Vagina (tissue), 2 donors: ENCODE results near the gene HCFC1. TPM values are rescaled to one million over a fixed set of nuclear protein-coding genes. Genes with fewer than 3 reads are reported as not detected.
A peak's percentile ranks its signal among the peaks of the same experiment; 100 is the strongest.

Experiments
- DNase-seq, 2 donors: peaks; one replicate each; pipeline ENCODE4 v3.0.0-alpha.2; 2017; ENCODE audit errors: extremely low spot score in 2 of 2
- H3K27ac ChIP-seq: fragments of 200-600 bp; sonication (generic); one replicate; pipeline ENCODE4 v1.5.1; 2019
- H3K27me3 ChIP-seq: fragments of 200-600 bp; sonication (generic); one replicate; pipeline ENCODE4 v1.5.1; 2019
- H3K36me3 ChIP-seq, 2 donors: fragments of 200-600 bp; sonication (generic); one replicate each; pipeline ENCODE4 v1.5.1; 2017 to 2019
- H3K4me1 ChIP-seq: fragments of 200-600 bp; sonication (generic); one replicate; pipeline ENCODE4 v1.5.1; 2019
- H3K4me3 ChIP-seq, 2 donors: fragments of 200-600 bp; sonication (generic); 1 replicate in 1 of 2; 2 replicates in 1 of 2; pipeline ENCODE4 v1.5.1; 2016 to 2019
- H3K9me3 ChIP-seq: fragments of 200-600 bp; sonication (generic); one replicate; pipeline ENCODE4 v1.5.1; 2019
- POLR2A ChIP-seq, 2 donors: fragments of 450-650 bp; IDR thresholded peaks; one replicate each; pipeline ENCODE4 v1.6.1; 2017; ENCODE audit warnings: antibody characterized with exemption in 2 of 2, mild to moderate bottlenecking in 2 of 2, moderate library complexity in 2 of 2
- POLR2AphosphoS5 ChIP-seq, 2 donors: sonication (generic); formaldehyde crosslinking; IDR thresholded peaks; one replicate each; pipeline ENCODE4 v1.9.0; 2017; ENCODE audit warnings: antibody characterized with exemption in 2 of 2, mild to moderate bottlenecking in 2 of 2, low read depth in 1 of 2; ENCODE audit not compliant: insufficient read depth in 1 of 2
- intact Hi-C: fragments of 100-400 bp; cut with DNase I; formaldehyde crosslinking; loops from one replicate; pipeline ENCODE4 v1.15.1; 2023
- total RNA-seq: library from RNA; depleted of rRNA; stranded (reverse); fragments of >200 nt; gene quantifications from one replicate; pipeline ENCODE4 v1.2.3, GENCODE V29; 2016
- TF ChIP-seq, protein P1 (sequence below), 3 experiments: fragments of 450-650 bp in 2 of 3; fragments of 200-600 bp in 1 of 3; sonication (generic) in 1 of 3; IDR thresholded peaks; one replicate each; pipeline ENCODE4 v1.5.1; 2017 to 2019; ENCODE audit warnings: antibody characterized with exemption in 3 of 3, mild to moderate bottlenecking in 2 of 3, moderate library complexity in 2 of 3

HCFC1 gene
- total RNA-seq, 1 donor from 2014 or later, result 38.8 TPM

- Histone ChIP-seq H3K27ac (peak overlapping the region; percentile 28), H3K9me3 (no peaks in the 10 kb centered on the region), H3K4me3 (no peak overlapping the region), H3K27me3 (no peaks in the 10 kb centered on the region), H3K36me3 (peaks cover 0 to 46% of the 10 kb centered on the region in 2 donors), H3K4me1 (no peaks in the 10 kb centered on the region)
- intact Hi-C loops, result no loop called here
- TF ChIP-seq POLR2A (IDR thresholded peaks at IDR 0.05), result no peak
- no peak for TF ChIP-seq POLR2AphosphoS5 (IDR thresholded peaks at IDR 0.05; ENCODE audit: insufficient read depth in 1 of 2, low read depth in 1 of 2)
- TF ChIP-seq, protein P1, sequence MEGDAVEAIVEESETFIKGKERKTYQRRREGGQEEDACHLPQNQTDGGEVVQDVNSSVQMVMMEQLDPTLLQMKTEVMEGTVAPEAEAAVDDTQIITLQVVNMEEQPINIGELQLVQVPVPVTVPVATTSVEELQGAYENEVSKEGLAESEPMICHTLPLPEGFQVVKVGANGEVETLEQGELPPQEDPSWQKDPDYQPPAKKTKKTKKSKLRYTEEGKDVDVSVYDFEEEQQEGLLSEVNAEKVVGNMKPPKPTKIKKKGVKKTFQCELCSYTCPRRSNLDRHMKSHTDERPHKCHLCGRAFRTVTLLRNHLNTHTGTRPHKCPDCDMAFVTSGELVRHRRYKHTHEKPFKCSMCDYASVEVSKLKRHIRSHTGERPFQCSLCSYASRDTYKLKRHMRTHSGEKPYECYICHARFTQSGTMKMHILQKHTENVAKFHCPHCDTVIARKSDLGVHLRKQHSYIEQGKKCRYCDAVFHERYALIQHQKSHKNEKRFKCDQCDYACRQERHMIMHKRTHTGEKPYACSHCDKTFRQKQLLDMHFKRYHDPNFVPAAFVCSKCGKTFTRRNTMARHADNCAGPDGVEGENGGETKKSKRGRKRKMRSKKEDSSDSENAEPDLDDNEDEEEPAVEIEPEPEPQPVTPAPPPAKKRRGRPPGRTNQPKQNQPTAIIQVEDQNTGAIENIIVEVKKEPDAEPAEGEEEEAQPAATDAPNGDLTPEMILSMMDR (IDR thresholded peaks at IDR 0.05), result no peak
- DNase-seq, result no peak
Measured at GRCh38 chrX:153950127-153950526, 21.5 kb downstream of the HCFC1 start.

DNA sequence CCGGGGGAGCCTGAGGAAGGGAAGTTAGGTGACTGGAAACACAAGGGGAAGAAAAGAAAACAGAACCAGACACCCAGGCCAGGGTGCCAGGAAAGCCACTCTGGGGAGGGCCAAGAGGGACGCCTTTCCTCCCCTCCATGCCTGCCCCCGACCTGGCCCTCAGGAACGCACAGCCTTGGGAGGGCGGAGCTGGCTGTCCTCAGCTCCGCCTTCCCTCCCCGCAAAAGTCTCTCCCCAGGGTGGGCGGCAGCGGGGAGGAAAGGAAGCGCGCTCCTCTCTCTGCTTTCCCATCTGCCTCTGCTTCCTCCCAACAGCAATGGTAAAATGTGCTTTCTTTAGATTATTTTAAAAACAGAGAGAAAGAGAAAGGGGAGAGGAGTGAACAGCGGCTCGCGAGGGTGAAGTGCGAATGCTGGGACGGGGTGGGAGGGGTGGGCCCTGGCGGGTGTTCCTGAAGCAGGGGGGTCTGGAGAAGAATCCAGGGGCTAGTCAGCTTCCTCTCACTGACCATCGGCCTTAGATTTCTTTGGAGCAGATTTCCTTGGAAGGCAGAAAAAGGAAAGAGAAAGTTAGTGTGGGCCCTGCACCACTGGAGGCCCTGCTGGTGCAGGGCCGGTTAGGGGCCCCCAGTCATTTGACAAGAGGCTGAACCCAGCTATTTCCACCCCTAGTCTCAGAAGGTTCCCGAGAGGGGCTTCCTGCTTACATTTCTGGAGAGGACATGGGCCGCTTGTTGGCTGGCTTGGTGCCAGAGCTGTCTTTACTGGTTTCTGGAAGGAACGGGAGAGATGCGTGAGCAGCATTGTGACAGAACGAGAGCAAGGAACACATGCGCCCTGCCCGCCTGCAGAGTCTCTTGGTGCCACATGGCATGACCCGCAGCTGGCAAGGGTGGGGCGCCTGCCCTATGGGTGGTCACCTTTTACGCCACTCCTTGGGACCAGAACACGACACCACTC is 22.5 kb downstream of the HCFC1 start:
- Histone ChIP-seq H3K27ac (peak overlapping the region; percentile 28), H3K4me1 (no peaks in the 10 kb centered on the region)
- TF ChIP-seq POLR2A (IDR thresholded peaks at IDR 0.05) (no peak), POLR2AphosphoS5 (IDR thresholded peaks at IDR 0.05; ENCODE audit: insufficient read depth in 1 of 2, low read depth in 1 of 2) (no peak)

DNA sequence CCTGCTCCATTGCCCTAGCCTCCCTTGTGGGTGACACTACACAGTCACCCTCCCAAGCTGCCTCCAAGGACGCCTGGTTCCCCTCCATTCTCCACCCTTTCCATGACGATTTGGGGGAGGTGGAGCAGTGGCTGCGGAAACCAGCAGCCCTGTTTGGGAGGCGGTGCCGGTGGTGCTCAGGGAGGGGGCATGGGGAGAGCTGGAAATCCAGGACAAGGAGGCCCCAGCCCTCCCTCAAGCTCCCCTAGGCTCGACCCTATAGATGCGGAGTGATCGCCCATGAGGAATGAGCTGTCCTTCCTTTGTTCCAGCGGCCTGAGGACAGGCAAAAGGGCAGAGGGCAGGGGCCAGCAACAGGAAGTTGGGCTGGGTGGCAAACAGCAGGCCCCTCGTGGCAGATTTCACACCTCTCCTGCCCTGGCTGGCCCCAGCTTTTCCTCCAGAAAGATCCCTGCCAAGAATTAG is 23.6 kb downstream of the HCFC1 start:
- H3K27ac ChIP-seq, result no peak overlapping the region
- H3K4me3 ChIP-seq, result no peak overlapping the region
- H3K4me1 ChIP-seq, result no peaks in the 10 kb centered on the region
- peaks cover 0 to 31% of the 10 kb centered on the region in 2 donors for H3K36me3 ChIP-seq
- no peaks in the 10 kb centered on the region for H3K9me3 ChIP-seq
- intact Hi-C loops, result loop anchor here (2.0 kb wide), 1 partner anchor 185 kb away; no protein-coding TSS in a partner anchor
- no peak for DNase-seq
- TF ChIP-seq, protein P1 (IDR thresholded peaks at IDR 0.05), result no peak
- TF ChIP-seq POLR2AphosphoS5 (IDR thresholded peaks at IDR 0.05; ENCODE audit: insufficient read depth in 1 of 2, low read depth in 1 of 2), result no peak
- TF ChIP-seq POLR2A (IDR thresholded peaks at IDR 0.05), result no peak
- no peaks in the 10 kb centered on the region for H3K27me3 ChIP-seq

More for the DNA sequence above, 22.5 kb downstream of the HCFC1 start:
- DNase-seq, result no peak
- Histone ChIP-seq H3K9me3 (no peaks in the 10 kb centered on the region), H3K27me3 (no peaks in the 10 kb centered on the region), H3K4me3 (no peak overlapping the region), H3K36me3 (peaks cover 0 to 36% of the 10 kb centered on the region in 2 donors)
- intact Hi-C loops, result loop anchor here (2.0 kb wide), 1 partner anchor 186 kb away; no protein-coding TSS in a partner anchor

DNA sequence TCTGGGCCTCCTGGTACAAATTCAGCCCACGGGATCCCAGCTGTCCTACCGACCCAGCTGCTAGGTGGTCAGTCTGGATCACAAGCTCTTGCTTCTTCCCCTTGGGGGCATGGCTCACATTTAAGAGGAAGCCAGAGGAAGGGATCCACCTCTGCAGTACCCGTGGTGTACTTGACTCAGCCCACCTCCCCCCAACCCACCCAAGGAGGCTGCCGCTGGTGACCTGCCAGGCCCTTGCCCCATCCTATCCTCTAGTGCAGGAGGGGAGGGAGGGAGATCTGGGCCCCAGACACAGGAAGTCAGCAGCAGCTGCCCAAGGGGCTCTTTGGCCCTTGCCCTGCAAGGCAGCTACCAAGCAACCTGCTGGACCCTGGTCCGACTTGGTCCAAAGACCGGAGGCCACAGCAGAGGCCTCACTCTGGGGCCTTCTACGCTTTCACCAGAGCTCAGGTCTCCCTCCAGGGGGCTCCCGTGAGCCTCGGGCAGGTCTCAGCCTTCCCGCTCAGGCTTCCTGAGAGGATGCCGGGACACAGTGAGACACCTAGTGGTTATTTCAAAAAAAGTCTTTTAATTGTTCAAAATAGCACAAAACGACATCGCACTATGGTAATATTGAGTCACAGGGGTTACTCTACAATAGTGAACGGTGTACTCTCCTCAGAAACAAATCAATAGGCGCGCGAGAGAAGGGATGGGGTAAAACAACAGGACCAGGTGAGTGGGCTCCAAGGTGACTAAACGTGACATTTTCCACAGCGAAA is 24.4 kb downstream of the HCFC1 start:
- no peak for DNase-seq
- H3K36me3 ChIP-seq, result peaks cover 0 to 27% of the 10 kb centered on the region in 2 donors
- no peaks in the 10 kb centered on the region for H3K27me3 ChIP-seq
- TF ChIP-seq POLR2A (IDR thresholded peaks at IDR 0.05) (no peak), POLR2AphosphoS5 (IDR thresholded peaks at IDR 0.05; ENCODE audit: insufficient read depth in 1 of 2, low read depth in 1 of 2) (no peak)
- TF ChIP-seq, protein P1 (IDR thresholded peaks at IDR 0.05), result peak; percentile 36 to 62 (median 57)
- intact Hi-C loops, result no loop called here
- no peaks in the 10 kb centered on the region for H3K4me1 ChIP-seq
- H3K4me3 ChIP-seq, result no peak overlapping the region
- H3K27ac ChIP-seq, result no peak overlapping the region
- H3K9me3 ChIP-seq, result no peaks in the 10 kb centered on the region
